ENCODE measurements around the gene TMEM190. TPM values are rescaled to one million over a fixed set of nuclear protein-coding genes. Genes with fewer than 3 reads are reported as not detected.
A peak's percentile ranks its signal among the peaks of the same experiment; 100 is the strongest.

The TMEM190 gene
- total RNA-seq, 1 donor from 2014 or later, result not detected

- no peak for TF ChIP-seq CTCF (conservative IDR thresholded peaks at IDR 0.05; ENCODE audit: low read depth, low read length)
- DNase-seq (ENCODE audit: low read depth), result no peak
- H3K4me3 ChIP-seq (ENCODE audit: low read depth, low read length), result no peak overlapping the region
Observed at GRCh38 chr19:55352549-55353145, 24.0 kb upstream of the TMEM190 start.

GRCh38 chr19:55353356-55353802, 23.2 kb upstream of the TMEM190 start:
- no peak for TF ChIP-seq CTCF (conservative IDR thresholded peaks at IDR 0.05; ENCODE audit: low read depth, low read length)
- H3K4me3 ChIP-seq (ENCODE audit: low read depth, low read length), result peak overlapping the region; percentile 57
- DNase-seq (ENCODE audit: low read depth), result no peak

- peak overlapping the region; percentile 57 for H3K4me3 ChIP-seq (ENCODE audit: low read depth, low read length)
- no peak for TF ChIP-seq CTCF (conservative IDR thresholded peaks at IDR 0.05; ENCODE audit: low read depth, low read length)
- no peak for DNase-seq (ENCODE audit: low read depth)
Observed at GRCh38 chr19:55353803-55354697, 22.6 kb upstream of the TMEM190 start.

- no peak for TF ChIP-seq CTCF (conservative IDR thresholded peaks at IDR 0.05; ENCODE audit: low read depth, low read length)
- H3K4me3 ChIP-seq (ENCODE audit: low read depth, low read length), result peak within 1 kb of the TSS; percentile 57
- no peak for DNase-seq (ENCODE audit: low read depth)
Observed at GRCh38 chr19:55354698-55355212, 21.9 kb upstream of the TMEM190 start, which contains the start of gene COX6B2. Gene COX6B2 (minus strand): TSS chr19:55354719. CDS start chr19:55354521, 198 bp downstream.

GRCh38 chr19:55355213-55355821, 21.3 kb upstream of the TMEM190 start:
- no peak overlapping the region for H3K4me3 ChIP-seq (ENCODE audit: low read depth, low read length)
- TF ChIP-seq CTCF (conservative IDR thresholded peaks at IDR 0.05; ENCODE audit: low read depth, low read length), result no peak
- no peak for DNase-seq (ENCODE audit: low read depth)

GRCh38 chr19:55358493-55358892, 18.1 kb upstream of the TMEM190 start:
- no peak for DNase-seq (ENCODE audit: low read depth)
- no peak overlapping the region for H3K4me3 ChIP-seq (ENCODE audit: low read depth, low read length)
- no peak for TF ChIP-seq CTCF (conservative IDR thresholded peaks at IDR 0.05; ENCODE audit: low read depth, low read length)

Measured in epithelial cell of proximal tubule (primary cell).